GM12892 (cell line): ENCODE results near the gene ZNF628.

Experiments
- POLR2A ChIP-seq: IDR thresholded peaks from 2 replicates; pipeline ENCODE4 v1.6.1; 2011; ENCODE audit warnings: low read depth, low read length, control low read depth
- POLR2AphosphoS5 ChIP-seq: IDR thresholded peaks from 2 replicates; pipeline ENCODE4 v1.6.1; 2011; ENCODE audit warnings: low read depth, low read length, control low read depth

- TF ChIP-seq POLR2A, result no peak
- TF ChIP-seq POLR2AphosphoS5, result no peak
These were observed 9.9 kb downstream of the ZNF628 start for GRCh38 chr19:55486043-55486970.
